K562 (cell line): ENCODE results near the gene LHB. TPM values are rescaled to one million over a fixed set of nuclear protein-coding genes. Genes with fewer than 3 reads are reported as not detected.
"Not testable (repeated sequence)": the region's sequence is repeated elsewhere in the genome, so short reads cannot be mapped to it uniquely, and the experiment has no call there.

Source experiments
- BDP1 ChIP-seq: IDR thresholded peaks from 3 replicates; pipeline ENCODE4 v1.6.1; 2011; ENCODE audit not compliant: insufficient read length, insufficient read depth
- BHLHE40 ChIP-seq: IDR thresholded peaks from 2 replicates; pipeline ENCODE4 v1.6.1; 2011; ENCODE audit warnings: low read length, improper control_type of control experiment
- GTF3C2 ChIP-seq: IDR thresholded peaks from 3 replicates; pipeline ENCODE4 v1.6.1; 2011; ENCODE audit warnings: borderline replicate concordance, mild to moderate bottlenecking, moderate library complexity; ENCODE audit not compliant: insufficient read length; ENCODE audit errors: extremely low read depth
- KLF16 ChIP-seq: IDR thresholded peaks from 2 replicates; pipeline ENCODE4 v1.6.1; 2016; ENCODE audit warnings: antibody characterized with exemption
- MYC ChIP-seq, 2 experiments: fragments of 250-450 bp in 1 of 2; sonication (Bioruptor Pico) in 1 of 2; IDR thresholded peaks; 2 replicates each; pipeline versions ENCODE4 v1.5.1 to v1.6.1; 2012 to 2021; ENCODE audit warnings: low read depth in 2 of 2, borderline replicate concordance in 1 of 2, improper control_type of control experiment in 1 of 2, low read length in 1 of 2, mild to moderate bottlenecking in 1 of 2, moderate library complexity in 1 of 2
- NFYB ChIP-seq: IDR thresholded peaks from 2 replicates; pipeline ENCODE4 v1.6.1; 2011; ENCODE audit warnings: mild to moderate bottlenecking, moderate library complexity; ENCODE audit not compliant: insufficient read length; ENCODE audit errors: extremely low read depth
- PKNOX1 ChIP-seq: fragments of 450-650 bp; IDR thresholded peaks from 2 replicates; pipeline ENCODE4 v1.6.1; 2016
- SMC3 ChIP-seq: conservative IDR thresholded peaks from 2 replicates; pipeline ENCODE4 v1.6.1; 2011; ENCODE audit warnings: low read depth, low read length, improper control_type of control experiment; ENCODE audit not compliant: insufficient read depth
- TCF7 ChIP-seq: sonication (generic); IDR thresholded peaks from 2 replicates; pipeline ENCODE4 v1.6.1; 2016; ENCODE audit warnings: antibody characterized with exemption, borderline replicate concordance
- ZBTB12 ChIP-seq: fragments of 250-450 bp; sonication (Bioruptor Pico); IDR thresholded peaks from 2 replicates; pipeline ENCODE4 v1.4.0; 2020
- polyA plus RNA-seq, 8 experiments: library from polyadenylated mRNA; depleted of rRNA in 4 of 8; stranded (reverse) in 5 of 8; unstranded in 3 of 8; fragments of >200 nt; fragmentation: Nextera tagmentation in 2 of 8; fragmentation: Illumina TruSeq in 1 of 8; extraction: Ambion mirVana in 2 of 8; extraction: Trizol in 1 of 8; gene quantifications; 2 replicates each; pipeline versions ENCODE4 v1.2.1 to v1.2.3, GENCODE V29; 2011 to 2014; ENCODE audit warnings: inconsistent platforms in 1 of 8, missing spikeins in 1 of 8
- total RNA-seq, 7 experiments: library from RNA; depleted of rRNA in 6 of 7; stranded (reverse); fragments of >200 nt in 6 of 7; fragmentation: Illumina TruSeq in 2 of 7; extraction: Trizol in 2 of 7; gene quantifications; 2 replicates each; pipeline versions ENCODE4 v1.2.1 to v1.2.3, GENCODE V29; 2011 to 2021; ENCODE audit warnings: low replicate concordance in 1 of 7

Gene LHB
- total and polyA plus RNA-seq, 9 of the 15 experiments (the other 6 are each of a cell fraction or from before 2014, with no cell fraction given): 0.54 TPM; not detected in 8

GRCh38 chr19:49036815-49037214 is 19.9 kb upstream of the LHB start, which contains the start of gene CGB1 (continued):
- TF ChIP-seq GTF3C2: peak; percentile 17
- peak; percentile 99 for TF ChIP-seq TCF7
- TF ChIP-seq SMC3: 0 out of 2 replicates have a peak, but pooled peaks have one; percentile 22
- peak; percentile 68 for TF ChIP-seq ZBTB12
- peak; percentile 28 for TF ChIP-seq BDP1
- peak; percentile 38 for TF ChIP-seq NFYB
- TF ChIP-seq BHLHE40: 0 out of 2 replicates have a peak, but pooled peaks have one; percentile 4
- TF ChIP-seq MYC (IDR thresholded peaks at IDR 0.05; ENCODE audit: low read depth, low read length): 0 out of 2 replicates have a peak, but pooled peaks have one; percentile 18
- TF ChIP-seq MYC (CRISPR knock-in tag; IDR thresholded peaks at IDR 0.05; ENCODE audit: borderline replicate concordance, low read depth): not testable (repeated sequence)
- 0 out of 2 replicates have a peak, but pooled peaks have one; percentile 10 for TF ChIP-seq PKNOX1
- TF ChIP-seq KLF16: 0 out of 2 replicates have a peak, but pooled peaks have one; percentile 36
